Mesothelial cell of epicardium (in vitro differentiated cells): Measurements from ENCODE around the gene TBX15. TPM values are rescaled to one million over a fixed set of nuclear protein-coding genes. Genes with fewer than 3 reads are reported as not detected.

Experiments used
- DNase-seq, 2 experiments: peaks; one replicate each; pipeline ENCODE4 v3.0.0; 2021; ENCODE audit warnings: low spot score in 2 of 2; ENCODE audit not compliant: unreplicated experiment in 2 of 2
- H3K27ac Mint-ChIP-seq: 2 replicates; pipeline ENCODE4 v1.8.0; 2021; ENCODE audit warnings: mixed read lengths
- H3K27me3 Mint-ChIP-seq: 2 replicates; pipeline ENCODE4 v1.8.0; 2021; ENCODE audit warnings: low read depth, mixed read lengths
- H3K36me3 Mint-ChIP-seq: 2 replicates; pipeline ENCODE4 v1.8.0; 2021; ENCODE audit warnings: mixed read lengths
- H3K4me1 Mint-ChIP-seq: 2 replicates; pipeline ENCODE4 v1.8.0; 2021; ENCODE audit warnings: mixed read lengths
- H3K4me3 Mint-ChIP-seq: 2 replicates; pipeline ENCODE4 v1.8.0; 2021; ENCODE audit warnings: mild to moderate bottlenecking, moderate library complexity, mixed read lengths
- H3K9me3 Mint-ChIP-seq: 2 replicates; pipeline ENCODE4 v1.8.0; 2021; ENCODE audit warnings: mixed read lengths
- CTCF ChIP-seq: fragments of 200-600 bp; sonication (generic); IDR thresholded peaks from one replicate; pipeline ENCODE4 v1.5.0; 2021; ENCODE audit warnings: antibody characterized with exemption; ENCODE audit not compliant: unreplicated experiment
- total RNA-seq: library from RNA; stranded (reverse); gene quantifications from 3 replicates; pipeline ENCODE4 v1.2.1, GENCODE V29; 2021

The TBX15 gene
- total RNA-seq, 1 donor from 2014 or later = not detected

DNA sequence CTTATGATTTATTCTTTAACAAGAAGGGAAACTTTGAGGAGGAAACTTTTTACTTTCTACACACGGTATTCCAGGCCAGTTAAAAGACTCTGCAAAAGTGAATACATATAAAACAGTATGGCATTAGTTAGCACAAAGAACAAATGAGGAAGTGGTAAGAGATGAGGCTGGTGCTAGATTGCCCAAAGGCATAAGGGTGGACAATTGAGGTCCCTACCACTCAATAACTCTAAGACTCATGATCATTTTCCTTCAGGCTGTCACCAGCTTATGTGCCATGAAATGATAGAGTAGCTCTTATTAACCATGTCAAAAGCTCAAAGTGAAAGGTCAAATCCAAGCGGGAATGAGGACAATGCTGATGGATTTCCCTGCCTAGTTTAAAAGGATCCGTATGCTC, 124.5 kb downstream of the TBX15 start:
- Mint-ChIP-seq H3K4me3 (no peak overlapping the region), H3K36me3 (no peaks in the 10 kb centered on the region), H3K27ac (no peak overlapping the region), H3K9me3 (no peaks in the 10 kb centered on the region), H3K27me3 (peaks cover 2% of the 10 kb centered on the region), H3K4me1 (no peaks in the 10 kb centered on the region)
- TF ChIP-seq CTCF = no peak
- no peak for DNase-seq

- Mint-ChIP-seq H3K4me1 (no peaks in the 10 kb centered on the region), H3K9me3 (no peaks in the 10 kb centered on the region), H3K36me3 (no peaks in the 10 kb centered on the region), H3K4me3 (no peak overlapping the region), H3K27me3 (peaks cover 2% of the 10 kb centered on the region), H3K27ac (no peak overlapping the region)
- no peak for TF ChIP-seq CTCF
- no peak for DNase-seq
Observed at GRCh38 chr1:118862755-118863154, 125.4 kb downstream of the TBX15 start.

DNA sequence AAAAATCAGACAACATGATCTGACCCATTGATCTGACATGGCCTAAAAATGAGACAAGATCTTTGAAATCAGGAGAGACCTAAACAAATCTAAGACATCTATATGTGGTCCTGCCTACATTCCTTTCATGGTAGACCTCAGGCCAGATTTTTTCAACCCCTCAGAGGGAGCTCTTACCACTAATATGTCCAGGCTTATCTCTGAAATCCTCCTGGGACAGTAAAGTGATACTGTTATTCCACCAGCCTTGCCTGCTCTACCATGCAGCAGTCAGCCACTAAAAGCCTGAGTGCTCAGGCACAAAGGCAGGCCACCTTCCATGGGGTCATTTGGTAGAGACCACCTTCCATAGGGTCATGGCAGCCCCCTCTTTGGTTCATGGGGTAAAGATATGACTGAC, 126.9 kb downstream of the TBX15 start:
- Mint-ChIP-seq H3K9me3 (no peaks in the 10 kb centered on the region), H3K4me1 (no peaks in the 10 kb centered on the region), H3K36me3 (no peaks in the 10 kb centered on the region), H3K27ac (no peak overlapping the region), H3K4me3 (no peak overlapping the region), H3K27me3 (no peaks in the 10 kb centered on the region)
- TF ChIP-seq CTCF = no peak
- no peak for DNase-seq

DNA sequence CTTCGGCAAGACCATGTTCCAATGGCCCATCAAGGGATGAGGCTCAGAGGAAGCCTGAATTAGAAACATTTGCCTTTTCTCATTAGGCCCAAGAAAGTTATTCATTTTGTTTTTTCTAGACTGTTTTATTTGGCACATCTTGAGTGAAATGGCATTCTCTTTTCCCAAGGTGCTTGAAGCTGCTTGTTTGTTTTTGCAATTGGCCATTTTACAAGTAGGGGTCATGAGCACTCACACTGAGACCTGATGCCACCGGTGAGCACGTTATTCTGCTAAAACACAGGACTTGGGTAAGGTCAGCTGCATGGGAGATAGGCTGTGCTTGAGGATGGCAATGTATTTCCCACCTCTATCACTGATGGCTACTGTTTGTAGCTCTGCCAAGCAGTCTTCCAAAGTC, 128.1 kb downstream of the TBX15 start:
- no peak for TF ChIP-seq CTCF
- H3K27ac Mint-ChIP-seq = no peak overlapping the region
- no peaks in the 10 kb centered on the region for H3K4me1 Mint-ChIP-seq
- H3K27me3 Mint-ChIP-seq = no peaks in the 10 kb centered on the region
- H3K4me3 Mint-ChIP-seq = no peak overlapping the region
- H3K36me3 Mint-ChIP-seq = no peaks in the 10 kb centered on the region
- H3K9me3 Mint-ChIP-seq = no peaks in the 10 kb centered on the region
- DNase-seq = no peak

- peaks cover 4% of the 10 kb centered on the region for H3K9me3 Mint-ChIP-seq
- H3K4me1 Mint-ChIP-seq = no peaks in the 10 kb centered on the region
- no peak for TF ChIP-seq CTCF
- no peaks in the 10 kb centered on the region for H3K36me3 Mint-ChIP-seq
- DNase-seq = no peak
- H3K4me3 Mint-ChIP-seq = no peak overlapping the region
- H3K27me3 Mint-ChIP-seq = peaks cover 5% of the 10 kb centered on the region
- H3K27ac Mint-ChIP-seq = no peak overlapping the region
Observed at GRCh38 chr1:118846443-118846842, 141.7 kb downstream of the TBX15 start.
